ENCODE measurements around the gene CCDC171. TPM values are rescaled to one million over a fixed set of nuclear protein-coding genes. Genes with fewer than 3 reads are reported as not detected.

CCDC171 gene
- total RNA-seq, 1 donor = 8.1 TPM

- no peak overlapping the region for H3K4me3 ChIP-seq (ENCODE audit: low read depth, low read length)
- no peak for TF ChIP-seq CTCF (IDR thresholded peaks at IDR 0.05; ENCODE audit: insufficient read depth, low read length)
- no peak for DNase-seq (ENCODE audit: low read depth)
Measured at GRCh38 chr9:15982182-15982581, 429.3 kb downstream of the CCDC171 start.

- DNase-seq (ENCODE audit: low read depth) = peak; percentile 87
- TF ChIP-seq CTCF (IDR thresholded peaks at IDR 0.05; ENCODE audit: insufficient read depth, low read length) = no peak
- H3K4me3 ChIP-seq (ENCODE audit: low read depth, low read length) = no peak overlapping the region
Measured at GRCh38 chr9:15999422-16000339, 446.8 kb downstream of the CCDC171 start.

- DNase-seq (ENCODE audit: low read depth) = no peak
- no peak overlapping the region for H3K4me3 ChIP-seq (ENCODE audit: low read depth, low read length)
Measured at GRCh38 chr9:16000811-16001210, 448.0 kb downstream of the CCDC171 start.

GRCh38 chr9:16001856-16002255 lies 449.0 kb downstream of the CCDC171 start:
- DNase-seq (ENCODE audit: low read depth) = peak; percentile 28
- no peak overlapping the region for H3K4me3 ChIP-seq (ENCODE audit: low read depth, low read length)
- no peak for TF ChIP-seq CTCF (IDR thresholded peaks at IDR 0.05; ENCODE audit: insufficient read depth, low read length)

More at GRCh38 chr9:16000811-16001210, 448.0 kb downstream of the CCDC171 start:
- TF ChIP-seq CTCF (IDR thresholded peaks at IDR 0.05; ENCODE audit: insufficient read depth, low read length) = no peak

GRCh38 chr9:16002816-16003215 lies 450.0 kb downstream of the CCDC171 start:
- TF ChIP-seq CTCF (IDR thresholded peaks at IDR 0.05; ENCODE audit: insufficient read depth, low read length) = no peak
- H3K4me3 ChIP-seq (ENCODE audit: low read depth, low read length) = no peak overlapping the region
- peak; percentile 37 for DNase-seq (ENCODE audit: low read depth)

GRCh38 chr9:16003785-16004184 lies 450.9 kb downstream of the CCDC171 start:
- no peak for TF ChIP-seq CTCF (IDR thresholded peaks at IDR 0.05; ENCODE audit: insufficient read depth, low read length)
- H3K4me3 ChIP-seq (ENCODE audit: low read depth, low read length) = no peak overlapping the region
- DNase-seq (ENCODE audit: low read depth) = no peak

Data from fibroblast of the aortic adventitia (primary cell).